ENCODE results near the gene FOXN1. TPM values are rescaled to one million over a fixed set of nuclear protein-coding genes. Genes with fewer than 3 reads are reported as not detected.

FOXN1 gene
- total RNA-seq, 2 donors from 2014 or later: not detected

DNA sequence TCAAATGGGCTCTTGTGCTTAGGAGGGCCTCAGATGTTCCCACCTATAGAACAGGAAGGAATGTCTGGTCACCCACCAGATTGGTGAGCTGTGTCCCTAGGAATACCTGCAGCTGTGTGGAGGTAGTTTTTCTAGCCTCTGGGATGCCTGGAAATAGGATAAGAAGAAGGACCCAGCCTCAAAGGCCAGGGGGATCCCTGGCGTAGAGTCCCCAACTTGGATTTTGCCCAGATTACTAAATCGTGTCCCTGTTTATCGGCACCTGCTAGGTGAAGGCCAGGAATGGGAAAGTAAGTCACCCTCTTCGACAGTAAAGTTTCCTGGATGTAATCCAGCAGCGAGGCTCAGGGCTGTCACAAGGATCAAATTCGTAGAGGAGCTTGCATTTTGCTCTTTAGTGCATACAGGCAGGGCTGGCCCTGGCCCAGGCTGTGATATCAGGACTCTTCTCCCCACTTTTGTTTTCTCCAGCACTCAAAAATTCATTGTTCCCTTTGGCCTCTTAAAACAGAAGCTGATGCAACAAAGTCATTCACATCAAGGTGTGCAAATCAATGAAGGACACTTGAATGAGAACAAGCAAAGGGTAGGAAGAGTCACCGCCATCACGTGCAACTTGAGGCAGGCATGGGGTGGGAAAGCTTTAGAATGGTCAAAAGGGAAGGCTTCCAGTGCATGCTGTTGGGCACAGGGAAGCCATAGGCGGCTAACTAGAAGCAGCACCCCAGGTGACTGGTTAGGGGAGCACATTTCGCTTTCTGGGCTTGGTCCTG lies 25.2 kb upstream of the FOXN1 start:
- Histone ChIP-seq H3K4me3 (ENCODE audit: low read length) (no peak overlapping the region), H3K27ac (ENCODE audit: low read depth, low read length) (no peak overlapping the region), H3K27me3 (ENCODE audit: control insufficient read depth, insufficient read depth, low read length, poor library complexity, severe bottlenecking) (no peaks in the 10 kb centered on the region), H3K9ac (ENCODE audit: extremely low read depth, low read length, poor library complexity, severe bottlenecking) (no peak overlapping the region), H3K9me3 (ENCODE audit: control insufficient read depth, low read length) (no peaks in the 10 kb centered on the region), H3K36me3 (ENCODE audit: control insufficient read depth, insufficient read depth, low read length) (no peaks in the 10 kb centered on the region), H3K4me1 (ENCODE audit: control insufficient read depth, insufficient read depth, low read length) (peaks cover 2% of the 10 kb centered on the region)
- no peak for TF ChIP-seq CTCF (conservative IDR thresholded peaks at IDR 0.05)
- DNase-seq: no peak
- no peaks in the 10 kb centered on the region for H3K36me3 Mint-ChIP-seq (ENCODE audit: low read depth)
- 84 to 89% methylated on average over 8 to 10 of the region's 10 CpGs for WGBS, 2 experiments (ENCODE audit: insufficient coverage in 1 of 2, insufficient read length in 1 of 2)
- peaks cover 10% of the 10 kb centered on the region for H3K27me3 Mint-ChIP-seq (ENCODE audit: insufficient read depth)
- no peaks in the 10 kb centered on the region for H3K9me3 Mint-ChIP-seq
- H3K27ac Mint-ChIP-seq: no peak overlapping the region
- H3K4me3 Mint-ChIP-seq: no peak overlapping the region
- peaks cover 16% of the 10 kb centered on the region for H3K4me1 Mint-ChIP-seq

DNA sequence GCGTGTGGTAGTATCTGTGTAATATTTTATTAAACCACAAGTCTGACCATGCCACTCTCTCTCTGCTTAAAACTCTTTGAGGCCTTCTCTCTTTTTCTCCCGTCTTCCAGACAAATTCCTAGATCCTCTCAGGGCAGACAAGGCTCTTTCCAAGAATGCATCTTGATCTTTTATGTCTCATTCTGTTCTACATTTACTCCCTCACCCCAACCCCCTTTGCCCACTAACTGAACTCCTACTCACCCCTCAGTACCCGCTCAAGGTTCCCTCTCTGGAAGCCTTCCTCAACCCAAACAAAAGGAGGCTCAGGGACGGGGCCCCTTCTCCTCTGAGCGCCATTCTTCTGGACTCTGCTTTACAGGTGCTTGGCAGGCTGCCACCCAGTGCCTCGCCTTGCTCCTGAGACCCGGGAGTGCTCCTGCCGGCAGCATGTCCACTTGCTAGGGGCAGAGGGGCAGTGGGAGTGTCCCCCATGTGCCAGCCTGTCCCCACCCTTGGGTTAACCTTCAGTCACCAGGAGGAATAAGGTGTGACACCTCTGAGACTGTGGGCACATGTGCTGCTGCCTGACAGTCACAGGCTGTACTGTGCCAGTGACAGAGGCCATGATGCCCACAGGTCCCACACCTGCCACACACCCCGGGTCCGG lies 23.5 kb upstream of the FOXN1 start:
- TF ChIP-seq CTCF (conservative IDR thresholded peaks at IDR 0.05): no peak
- no peaks in the 10 kb centered on the region for H3K36me3 ChIP-seq (ENCODE audit: control insufficient read depth, insufficient read depth, low read length)
- WGBS, 2 experiments (ENCODE audit: insufficient coverage in 1 of 2, insufficient read length in 1 of 2): 88 to 90% methylated on average over 7 to 10 of the region's 10 CpGs
- Mint-ChIP-seq H3K4me1 (peaks cover 9% of the 10 kb centered on the region), H3K27me3 (ENCODE audit: insufficient read depth) (peaks cover 15% of the 10 kb centered on the region), H3K27ac (no peak overlapping the region), H3K36me3 (ENCODE audit: low read depth) (no peaks in the 10 kb centered on the region), H3K9me3 (no peaks in the 10 kb centered on the region), H3K4me3 (no peak overlapping the region)
- no peaks in the 10 kb centered on the region for H3K27me3 ChIP-seq (ENCODE audit: control insufficient read depth, insufficient read depth, low read length, poor library complexity, severe bottlenecking)
- no peak overlapping the region for H3K9ac ChIP-seq (ENCODE audit: extremely low read depth, low read length, poor library complexity, severe bottlenecking)
- no peak overlapping the region for H3K27ac ChIP-seq (ENCODE audit: low read depth, low read length)
- H3K4me1 ChIP-seq (ENCODE audit: control insufficient read depth, insufficient read depth, low read length): peaks cover 2% of the 10 kb centered on the region
- no peak for DNase-seq
- no peaks in the 10 kb centered on the region for H3K9me3 ChIP-seq (ENCODE audit: control insufficient read depth, low read length)
- H3K4me3 ChIP-seq (ENCODE audit: low read length): no peak overlapping the region

- Histone ChIP-seq H3K4me3 (ENCODE audit: low read length) (no peak overlapping the region), H3K36me3 (ENCODE audit: control insufficient read depth, insufficient read depth, low read length) (no peaks in the 10 kb centered on the region), H3K4me1 (ENCODE audit: control insufficient read depth, insufficient read depth, low read length) (peaks cover 2% of the 10 kb centered on the region), H3K27ac (ENCODE audit: low read depth, low read length) (no peak overlapping the region), H3K9ac (ENCODE audit: extremely low read depth, low read length, poor library complexity, severe bottlenecking) (no peak overlapping the region), H3K9me3 (ENCODE audit: control insufficient read depth, low read length) (no peaks in the 10 kb centered on the region), H3K27me3 (ENCODE audit: control insufficient read depth, insufficient read depth, low read length, poor library complexity, severe bottlenecking) (no peaks in the 10 kb centered on the region)
- Mint-ChIP-seq H3K9me3 (no peaks in the 10 kb centered on the region), H3K4me3 (no peak overlapping the region), H3K36me3 (ENCODE audit: low read depth) (no peaks in the 10 kb centered on the region), H3K27me3 (ENCODE audit: insufficient read depth) (peaks cover 9% of the 10 kb centered on the region), H3K27ac (no peak overlapping the region), H3K4me1 (peaks cover 9% of the 10 kb centered on the region)
- no peak for TF ChIP-seq CTCF (conservative IDR thresholded peaks at IDR 0.05)
- WGBS, 2 experiments (ENCODE audit: insufficient coverage in 1 of 2, insufficient read length in 1 of 2): 83 to 90% methylated on average over 2 of the region's 2 CpGs
- no peak for DNase-seq
These were observed 21.9 kb upstream of the FOXN1 start for GRCh38 chr17:28484296-28484695.
